Measurements from ENCODE around the gene HGS. TPM values are rescaled to one million over a fixed set of nuclear protein-coding genes. Genes with fewer than 3 reads are reported as not detected.

The HGS gene
- total and polyA plus RNA-seq, 2 donors (not counting 3 experiments of a cell fraction or from before 2014, with no cell fraction given): 166 to 191 TPM

DNA sequence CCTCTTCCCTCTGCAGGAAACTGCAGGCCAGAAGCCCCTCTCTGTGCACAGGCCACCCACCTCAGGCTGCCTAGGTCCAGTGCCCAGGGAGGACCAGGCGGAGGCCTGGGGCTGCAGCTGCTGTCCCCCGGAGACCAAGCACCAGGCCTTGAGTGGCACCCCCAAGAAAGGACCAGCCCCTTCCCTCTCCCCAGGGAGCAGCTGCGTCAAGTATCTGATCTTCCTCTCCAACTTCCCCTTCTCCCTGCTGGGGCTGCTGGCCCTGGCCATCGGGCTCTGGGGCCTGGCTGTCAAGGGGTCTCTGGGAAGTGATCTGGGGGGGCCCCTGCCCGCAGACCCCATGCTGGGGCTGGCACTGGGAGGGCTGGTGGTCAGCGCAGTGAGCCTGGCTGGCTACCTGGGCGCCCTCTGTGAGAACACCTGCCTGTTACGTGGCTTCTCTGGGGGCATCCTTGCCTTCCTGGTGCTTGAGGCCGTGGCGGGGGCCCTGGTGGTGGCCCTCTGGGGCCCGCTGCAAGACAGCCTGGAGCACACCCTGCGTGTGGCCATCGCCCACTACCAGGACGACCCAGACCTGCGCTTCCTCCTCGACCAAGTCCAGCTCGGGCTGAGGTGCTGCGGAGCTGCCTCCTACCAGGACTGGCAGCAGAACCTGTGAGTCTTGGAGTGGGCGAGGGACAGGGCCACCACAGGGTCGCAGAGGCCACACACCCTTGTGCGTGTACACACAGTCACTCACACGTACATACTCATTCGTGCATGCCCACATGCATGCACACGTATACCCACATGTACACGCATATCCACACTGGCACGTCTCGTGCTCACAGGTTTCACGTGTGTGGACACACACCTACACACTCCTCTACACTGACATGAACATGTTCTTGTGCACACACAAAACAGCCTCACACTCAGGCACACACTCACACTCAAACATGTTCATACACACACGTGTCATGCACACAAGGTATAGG is 38.5 kb upstream of the HGS start:
- Histone ChIP-seq H3K27ac (ENCODE audit: insufficient read depth, low read depth, low read length) (no peak overlapping the region), H3K4me2 (ENCODE audit: insufficient read depth, low read length) (no peak overlapping the region), H3K9me1 (replicated peaks; ENCODE audit: control insufficient read depth, extremely low read depth, insufficient read depth, low read length) (no peaks in the 10 kb centered on the region), H4K20me1 (replicated peaks; ENCODE audit: control insufficient read depth, extremely low read depth, insufficient read depth, low read length) (no peaks in the 10 kb centered on the region), H3K9ac (replicated peaks; ENCODE audit: extremely low read depth, insufficient read depth, low read length) (no peak overlapping the region), H2AFZ (ENCODE audit: low read depth, low read length) (no peak overlapping the region), H3K4me3 (replicated peaks in 1 of 3; ENCODE audit: insufficient read depth in 1 of 3, low read depth in 1 of 3, low read length in 3 of 3) (no peak overlapping the region), H3K27me3 (ENCODE audit: control insufficient read depth in 2 of 2, insufficient read depth in 2 of 2, low read length in 2 of 2) (peaks cover 18 to 22% of the 10 kb centered on the region in 2 experiments), H3K36me3 (ENCODE audit: control insufficient read depth in 2 of 2, extremely low read depth in 1 of 2, insufficient read depth in 2 of 2, low read length in 2 of 2) (no peaks in the 10 kb centered on the region), H3K9me3 (replicated peaks; ENCODE audit: control insufficient read depth, insufficient read depth, low read length) (no peaks in the 10 kb centered on the region), H3K4me1 (ENCODE audit: control insufficient read depth, extremely low read depth, insufficient read depth, low read length) (no peaks in the 10 kb centered on the region), H3K79me2 (ENCODE audit: control insufficient read depth, insufficient read depth, low read length) (no peaks in the 10 kb centered on the region)
- dilution Hi-C loops (cut with MboI; ENCODE audit: extremely low pct_ligation_motif_present, low sequenced_read_pairs): no loop called here
- FAIRE-seq (no peak), DNase-seq (ENCODE audit: low read depth, low spot score) (no peak)
- BruUV-seq (replicated peaks): no TSS peak
- intact Hi-C loops (cut with micrococcal nuclease): no loop called here
- ChIA-PET CTCF (no interaction called here), POLR2A (interaction anchor here (0.6 kb wide), 1 partner anchor 18 kb away, joined by 4 read pairs; no protein-coding TSS in a partner anchor)
- TF ChIP-seq EZH2 (IDR thresholded peaks at IDR 0.05; ENCODE audit: borderline replicate concordance, low read depth, low read length, severe bottlenecking) (no peak), GATA2 (IDR thresholded peaks at IDR 0.05; ENCODE audit: insufficient read depth, insufficient read length, low read depth, low read length) (no peak), POLR2AphosphoS5 (IDR thresholded peaks at IDR 0.05; ENCODE audit: insufficient read depth, low read depth, low read length) (no peak), POLR2A (IDR thresholded peaks at IDR 0.05; ENCODE audit: low read depth, low read length) (no peak), MYC (IDR thresholded peaks at IDR 0.05; ENCODE audit: low read depth, low read length) (no peak), FOS (IDR thresholded peaks at IDR 0.05; ENCODE audit: borderline replicate concordance, insufficient read depth, low read length) (no peak), JUN (IDR thresholded peaks at IDR 0.05; ENCODE audit: borderline replicate concordance, insufficient read depth, insufficient read length, low read depth) (no peak)
- TF ChIP-seq, protein P1, sequence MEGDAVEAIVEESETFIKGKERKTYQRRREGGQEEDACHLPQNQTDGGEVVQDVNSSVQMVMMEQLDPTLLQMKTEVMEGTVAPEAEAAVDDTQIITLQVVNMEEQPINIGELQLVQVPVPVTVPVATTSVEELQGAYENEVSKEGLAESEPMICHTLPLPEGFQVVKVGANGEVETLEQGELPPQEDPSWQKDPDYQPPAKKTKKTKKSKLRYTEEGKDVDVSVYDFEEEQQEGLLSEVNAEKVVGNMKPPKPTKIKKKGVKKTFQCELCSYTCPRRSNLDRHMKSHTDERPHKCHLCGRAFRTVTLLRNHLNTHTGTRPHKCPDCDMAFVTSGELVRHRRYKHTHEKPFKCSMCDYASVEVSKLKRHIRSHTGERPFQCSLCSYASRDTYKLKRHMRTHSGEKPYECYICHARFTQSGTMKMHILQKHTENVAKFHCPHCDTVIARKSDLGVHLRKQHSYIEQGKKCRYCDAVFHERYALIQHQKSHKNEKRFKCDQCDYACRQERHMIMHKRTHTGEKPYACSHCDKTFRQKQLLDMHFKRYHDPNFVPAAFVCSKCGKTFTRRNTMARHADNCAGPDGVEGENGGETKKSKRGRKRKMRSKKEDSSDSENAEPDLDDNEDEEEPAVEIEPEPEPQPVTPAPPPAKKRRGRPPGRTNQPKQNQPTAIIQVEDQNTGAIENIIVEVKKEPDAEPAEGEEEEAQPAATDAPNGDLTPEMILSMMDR (IDR thresholded peaks at IDR 0.05; ENCODE audit: extremely low read depth in 1 of 2, insufficient read depth in 1 of 2, low read depth in 1 of 2, low read length in 2 of 2): no peak
- TF ChIP-seq, protein P2, sequence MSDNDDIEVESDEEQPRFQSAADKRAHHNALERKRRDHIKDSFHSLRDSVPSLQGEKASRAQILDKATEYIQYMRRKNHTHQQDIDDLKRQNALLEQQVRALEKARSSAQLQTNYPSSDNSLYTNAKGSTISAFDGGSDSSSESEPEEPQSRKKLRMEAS (IDR thresholded peaks at IDR 0.05; ENCODE audit: insufficient read depth, insufficient read length): no peak

All from endothelial cell of umbilical vein (primary cell).